ENCODE data around the gene NT5DC2. TPM values are rescaled to one million over a fixed set of nuclear protein-coding genes. Genes with fewer than 3 reads are reported as not detected.

NT5DC2 gene
- total and polyA plus RNA-seq, 2 of the 8 experiments (the other 6 are each of a cell fraction or from before 2014, with no cell fraction given): 331 to 477 TPM

GRCh38 chr3:52494886-52495495 lies 38.7 kb downstream of the NT5DC2 start, which contains the start of gene STAB1 (continued):
- TF ChIP-seq TCF12 (IDR thresholded peaks at IDR 0.05; ENCODE audit: low read depth, low read length): no peak
- no peak for TF ChIP-seq EGR1 (IDR thresholded peaks at IDR 0.05; ENCODE audit: borderline replicate concordance, low read depth, low read length)
